Colon (tissue), 2 donors: ENCODE measurements around the gene PLCB2.

ENCODE experiments used
- FAIRE-seq: peaks from 2 replicates; lab custom pipeline; 2012; peaks lifted over from hg19 to GRCh38; lab: Jason Lieb, UNC
- donor health status: control.
- donor health status: control.

The PLCB2 gene, protein sequence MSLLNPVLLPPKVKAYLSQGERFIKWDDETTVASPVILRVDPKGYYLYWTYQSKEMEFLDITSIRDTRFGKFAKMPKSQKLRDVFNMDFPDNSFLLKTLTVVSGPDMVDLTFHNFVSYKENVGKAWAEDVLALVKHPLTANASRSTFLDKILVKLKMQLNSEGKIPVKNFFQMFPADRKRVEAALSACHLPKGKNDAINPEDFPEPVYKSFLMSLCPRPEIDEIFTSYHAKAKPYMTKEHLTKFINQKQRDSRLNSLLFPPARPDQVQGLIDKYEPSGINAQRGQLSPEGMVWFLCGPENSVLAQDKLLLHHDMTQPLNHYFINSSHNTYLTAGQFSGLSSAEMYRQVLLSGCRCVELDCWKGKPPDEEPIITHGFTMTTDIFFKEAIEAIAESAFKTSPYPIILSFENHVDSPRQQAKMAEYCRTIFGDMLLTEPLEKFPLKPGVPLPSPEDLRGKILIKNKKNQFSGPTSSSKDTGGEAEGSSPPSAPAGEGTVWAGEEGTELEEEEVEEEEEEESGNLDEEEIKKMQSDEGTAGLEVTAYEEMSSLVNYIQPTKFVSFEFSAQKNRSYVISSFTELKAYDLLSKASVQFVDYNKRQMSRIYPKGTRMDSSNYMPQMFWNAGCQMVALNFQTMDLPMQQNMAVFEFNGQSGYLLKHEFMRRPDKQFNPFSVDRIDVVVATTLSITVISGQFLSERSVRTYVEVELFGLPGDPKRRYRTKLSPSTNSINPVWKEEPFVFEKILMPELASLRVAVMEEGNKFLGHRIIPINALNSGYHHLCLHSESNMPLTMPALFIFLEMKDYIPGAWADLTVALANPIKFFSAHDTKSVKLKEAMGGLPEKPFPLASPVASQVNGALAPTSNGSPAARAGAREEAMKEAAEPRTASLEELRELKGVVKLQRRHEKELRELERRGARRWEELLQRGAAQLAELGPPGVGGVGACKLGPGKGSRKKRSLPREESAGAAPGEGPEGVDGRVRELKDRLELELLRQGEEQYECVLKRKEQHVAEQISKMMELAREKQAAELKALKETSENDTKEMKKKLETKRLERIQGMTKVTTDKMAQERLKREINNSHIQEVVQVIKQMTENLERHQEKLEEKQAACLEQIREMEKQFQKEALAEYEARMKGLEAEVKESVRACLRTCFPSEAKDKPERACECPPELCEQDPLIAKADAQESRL

DNA sequence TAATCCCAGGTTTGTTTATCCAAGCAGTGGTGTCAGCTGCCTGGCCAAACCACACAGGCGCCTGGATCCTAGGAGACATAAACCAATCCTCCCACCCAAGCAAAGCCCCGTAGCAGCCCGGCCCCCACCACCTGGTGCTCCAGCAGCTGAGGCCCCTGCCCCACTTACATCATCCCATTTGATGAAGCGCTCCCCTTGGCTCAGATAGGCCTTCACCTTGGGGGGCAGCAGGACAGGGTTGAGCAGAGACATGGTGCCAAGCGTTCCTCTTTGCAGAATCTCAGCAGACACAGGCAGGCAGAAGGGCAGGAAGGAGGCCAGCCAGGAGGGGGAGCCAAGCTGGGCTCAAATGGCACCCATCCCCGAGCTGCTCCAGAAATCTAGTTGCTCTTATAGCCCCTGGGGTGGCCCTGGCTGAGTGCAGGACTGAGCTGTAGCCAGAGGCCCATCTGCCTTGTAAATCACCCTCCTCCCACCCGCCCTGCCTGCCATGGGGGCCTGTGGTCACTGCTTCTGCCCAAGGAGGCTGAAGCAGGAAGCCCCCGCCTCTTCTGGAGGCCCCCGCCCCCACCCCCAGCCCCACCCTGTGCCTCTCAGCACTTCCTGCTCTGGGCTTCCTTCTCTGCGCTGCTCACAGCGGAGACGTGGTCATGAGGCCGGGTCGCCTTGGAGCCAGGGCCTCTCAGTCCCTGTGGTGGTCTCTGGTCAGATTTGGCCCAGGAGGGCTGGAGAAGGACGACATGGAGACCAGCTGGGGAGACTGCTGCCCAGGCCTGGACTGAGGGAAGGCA lies at the start of gene PLCB2:
Gene PLCB2 (minus strand): TSS at position 515 of the 791 bp plus-strand sequence. CDS start 263 bp downstream, at position 252.
- no peak for FAIRE-seq

DNA sequence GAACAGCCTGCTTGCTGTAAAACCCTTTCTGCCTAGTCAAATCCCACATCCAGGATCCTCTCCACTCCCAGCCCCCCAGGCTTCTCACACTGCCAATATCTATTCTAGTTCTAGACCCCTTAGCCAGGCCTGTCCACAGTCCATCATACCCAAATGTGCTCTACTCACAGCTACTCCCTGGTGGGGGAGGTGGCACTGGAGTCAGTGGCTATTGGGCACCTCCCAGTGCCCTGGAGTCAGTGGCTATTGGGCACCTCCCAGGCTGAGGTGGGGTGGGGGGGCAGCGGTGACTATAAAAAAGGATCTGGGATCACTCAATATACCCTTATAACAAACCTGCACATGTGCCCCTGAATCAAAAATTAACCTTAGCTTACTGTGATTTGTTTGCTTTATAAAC lies 49.5 kb upstream of the PLCB2 start:
- FAIRE-seq = no peak

DNA sequence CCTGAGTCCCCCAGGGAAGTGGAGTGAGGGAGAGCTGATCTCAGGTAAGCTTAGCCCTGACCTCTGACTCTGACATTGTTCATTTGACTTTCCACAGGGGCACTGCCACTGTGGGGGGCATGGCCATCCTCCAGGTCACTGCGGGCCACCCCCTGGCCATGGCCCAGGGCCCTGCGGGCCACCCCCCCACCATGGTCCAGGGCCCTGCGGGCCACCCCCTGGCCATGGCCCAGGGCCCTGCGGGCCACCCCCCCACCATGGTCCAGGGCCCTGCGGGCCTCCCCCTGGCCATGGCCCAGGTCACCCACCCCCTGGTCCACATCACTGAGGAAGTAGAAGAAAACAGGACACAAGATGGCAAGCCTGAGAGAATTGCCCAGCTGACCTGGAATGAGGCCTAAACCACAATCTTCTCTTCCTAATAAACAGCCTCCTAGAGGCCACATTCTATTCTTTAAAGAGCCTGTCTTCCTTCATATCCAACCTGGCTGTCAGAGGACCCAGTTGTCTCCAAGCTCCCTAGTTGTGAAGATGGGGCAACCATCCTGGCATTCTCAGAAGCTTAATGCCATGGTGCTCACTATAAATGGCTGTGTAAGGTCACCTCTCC lies 48.3 kb upstream of the PLCB2 start:
- no peak for FAIRE-seq

DNA sequence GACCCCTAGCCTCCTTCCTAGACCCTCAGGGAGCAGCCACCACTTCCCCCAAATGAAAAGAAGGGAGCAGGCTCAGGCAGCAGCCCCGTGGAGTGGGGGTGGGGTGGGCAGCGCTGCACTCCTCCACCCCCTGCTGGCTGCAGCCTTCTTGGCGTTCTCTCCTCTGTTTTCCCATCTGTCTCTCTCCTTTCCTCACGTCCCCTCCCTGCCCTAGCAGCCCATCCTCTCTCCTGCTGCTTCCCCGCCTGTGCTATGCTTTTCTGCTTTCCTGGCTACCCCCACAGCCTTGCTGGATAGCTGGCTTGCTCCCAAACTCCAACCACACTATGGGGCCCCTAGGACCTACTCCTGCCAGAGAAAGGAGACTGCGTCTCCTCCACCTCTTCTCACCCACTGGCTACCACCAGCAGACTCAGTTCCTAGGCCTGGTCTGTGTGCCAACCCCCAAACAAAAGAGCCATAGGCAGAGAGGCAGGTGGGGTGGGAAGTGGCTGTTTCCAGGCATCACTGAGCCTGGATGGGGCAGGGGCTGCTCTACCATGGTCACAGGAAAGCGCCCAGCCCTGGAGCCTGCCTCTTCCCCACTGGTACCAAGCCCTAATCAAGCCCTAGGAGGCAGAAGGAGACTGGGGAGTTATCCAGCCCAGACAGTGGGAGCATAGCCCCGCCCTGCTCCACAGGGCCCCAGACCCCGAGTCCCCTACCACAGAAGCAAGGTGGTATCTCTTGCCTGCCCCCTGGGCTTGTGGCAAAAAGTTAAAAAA lies 46.9 kb upstream of the PLCB2 start:
- no peak for FAIRE-seq

DNA sequence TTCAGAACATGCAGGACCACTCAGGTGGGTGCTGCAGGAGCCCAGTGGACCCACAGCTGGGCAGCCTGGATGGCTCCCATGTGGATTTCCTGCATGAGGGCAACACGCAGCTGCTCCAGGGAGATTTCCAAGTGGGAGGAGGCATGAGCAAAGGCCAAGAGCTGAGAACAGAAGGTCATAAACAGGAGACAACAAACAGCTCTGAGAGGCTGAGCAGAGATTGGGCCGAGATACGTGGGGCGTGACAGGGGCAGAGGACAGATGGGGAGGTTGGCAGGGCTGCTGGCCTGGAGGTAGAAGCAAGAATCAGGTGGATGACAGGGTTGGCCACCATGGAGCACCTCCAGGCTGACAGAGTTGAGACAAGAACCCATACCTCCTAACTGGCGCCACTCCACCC lies 46.0 kb upstream of the PLCB2 start:
- no peak for FAIRE-seq

DNA sequence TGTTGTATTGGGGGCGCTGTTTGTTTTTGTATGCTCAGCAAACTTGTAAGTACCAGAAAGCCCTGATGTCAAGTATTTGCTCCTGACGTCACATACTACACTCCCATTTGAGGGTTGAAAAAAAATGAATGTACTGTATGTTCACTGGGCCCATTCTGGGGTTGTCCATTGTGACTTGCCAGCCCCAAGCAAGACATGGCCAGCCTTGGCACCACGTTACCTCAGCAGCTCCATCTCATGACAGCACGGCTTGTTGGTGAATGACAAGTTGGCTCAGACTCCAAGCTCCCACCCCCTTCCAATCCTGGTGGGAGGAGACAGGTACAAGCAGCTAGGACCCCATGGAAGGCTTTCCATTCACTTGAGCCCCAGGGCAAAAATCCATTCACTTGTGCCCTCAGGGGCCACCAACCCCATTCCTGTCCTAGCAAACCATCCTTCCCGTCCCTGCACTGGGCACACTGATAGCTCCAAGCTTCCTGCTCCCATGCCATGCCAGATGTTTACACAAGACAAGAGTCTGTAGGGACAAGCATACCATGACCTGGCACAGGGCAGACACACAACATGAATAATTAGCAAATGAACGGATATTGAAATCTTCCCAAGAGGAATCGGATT lies 44.7 kb upstream of the PLCB2 start:
- no peak for FAIRE-seq

DNA sequence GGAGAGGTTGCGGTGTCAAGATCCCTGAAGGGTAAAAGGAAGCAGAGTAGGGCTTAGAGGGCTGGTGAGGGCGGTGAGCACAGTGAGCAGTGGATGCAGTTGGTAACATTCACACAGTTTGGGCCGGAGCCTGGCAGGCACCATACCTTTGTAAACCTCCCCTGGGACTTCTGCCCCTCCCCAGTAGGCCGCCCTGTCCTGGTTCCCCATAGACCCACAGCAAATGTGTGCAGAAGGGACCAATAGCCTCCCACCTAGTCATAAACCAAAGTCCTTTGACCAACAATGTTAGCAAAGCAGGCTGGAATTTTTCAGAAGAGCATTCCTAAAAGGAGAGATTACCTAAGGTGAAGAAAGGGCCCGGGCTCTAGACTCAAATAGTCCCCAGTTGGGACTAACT lies 41.4 kb upstream of the PLCB2 start:
- FAIRE-seq = peak; percentile 14

DNA sequence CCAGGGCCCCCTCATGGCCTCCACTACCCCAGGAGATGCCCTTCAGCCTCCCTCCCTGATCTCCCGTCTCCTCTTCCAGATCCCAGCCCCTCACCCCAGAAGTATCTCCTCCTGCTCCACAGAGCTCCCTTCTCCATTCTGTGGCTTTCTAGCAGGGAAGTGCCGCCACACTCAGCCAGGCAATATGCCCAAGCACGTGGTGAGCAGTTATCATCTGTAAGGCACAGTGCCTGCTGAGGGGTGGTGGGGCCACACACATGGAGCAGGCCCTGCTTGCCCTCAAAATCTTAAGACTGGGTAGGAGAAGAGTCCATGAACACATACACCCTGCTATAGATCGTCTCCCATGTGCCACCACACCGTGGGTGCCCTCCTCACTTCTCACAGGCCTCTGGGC lies 40.7 kb upstream of the PLCB2 start:
- no peak for FAIRE-seq

DNA sequence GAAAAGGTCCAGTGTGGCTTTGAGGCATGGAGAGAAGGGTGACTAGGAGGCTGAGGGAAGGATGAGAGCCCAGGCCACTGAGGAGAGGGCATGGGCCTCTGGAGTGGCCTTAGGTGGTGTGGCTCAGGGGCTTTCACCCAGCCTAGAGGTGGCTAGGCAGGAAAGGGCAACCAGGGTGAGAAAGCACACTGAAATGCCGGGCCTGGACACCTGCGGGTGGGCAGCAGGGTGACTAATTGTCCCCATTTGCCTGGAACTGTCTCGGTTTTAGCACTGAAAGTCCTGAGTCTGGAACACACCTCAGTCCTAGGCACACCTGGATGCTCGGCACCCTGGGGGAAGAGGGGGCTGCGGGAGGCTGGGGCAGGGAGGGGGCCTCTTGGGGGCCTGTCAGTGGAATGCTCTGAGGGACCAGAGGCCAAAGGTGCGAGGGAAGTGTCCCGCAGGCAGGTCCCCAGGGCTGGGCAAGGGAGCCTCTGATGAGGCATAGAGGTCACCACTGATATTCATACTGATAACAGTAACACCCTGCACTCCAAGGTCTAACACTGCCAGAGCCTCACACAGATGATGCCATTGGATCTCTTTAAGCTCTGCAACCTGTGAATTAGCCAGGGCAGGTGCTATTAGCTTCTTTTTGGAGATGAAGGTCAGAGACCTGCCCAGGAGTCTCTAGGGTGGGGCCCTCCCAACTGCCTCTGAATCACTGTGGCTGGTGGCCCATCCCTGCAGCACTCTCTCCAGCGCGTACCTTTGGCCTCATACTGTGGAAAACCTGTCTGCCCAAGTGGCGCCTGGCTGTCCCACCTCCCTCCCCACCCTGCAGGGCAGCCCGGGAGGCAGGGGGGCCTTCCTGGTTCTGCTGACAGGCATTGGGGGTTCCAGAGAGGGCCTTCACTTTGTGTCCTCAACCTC lies 40.1 kb upstream of the PLCB2 start:
- FAIRE-seq = no peak

DNA sequence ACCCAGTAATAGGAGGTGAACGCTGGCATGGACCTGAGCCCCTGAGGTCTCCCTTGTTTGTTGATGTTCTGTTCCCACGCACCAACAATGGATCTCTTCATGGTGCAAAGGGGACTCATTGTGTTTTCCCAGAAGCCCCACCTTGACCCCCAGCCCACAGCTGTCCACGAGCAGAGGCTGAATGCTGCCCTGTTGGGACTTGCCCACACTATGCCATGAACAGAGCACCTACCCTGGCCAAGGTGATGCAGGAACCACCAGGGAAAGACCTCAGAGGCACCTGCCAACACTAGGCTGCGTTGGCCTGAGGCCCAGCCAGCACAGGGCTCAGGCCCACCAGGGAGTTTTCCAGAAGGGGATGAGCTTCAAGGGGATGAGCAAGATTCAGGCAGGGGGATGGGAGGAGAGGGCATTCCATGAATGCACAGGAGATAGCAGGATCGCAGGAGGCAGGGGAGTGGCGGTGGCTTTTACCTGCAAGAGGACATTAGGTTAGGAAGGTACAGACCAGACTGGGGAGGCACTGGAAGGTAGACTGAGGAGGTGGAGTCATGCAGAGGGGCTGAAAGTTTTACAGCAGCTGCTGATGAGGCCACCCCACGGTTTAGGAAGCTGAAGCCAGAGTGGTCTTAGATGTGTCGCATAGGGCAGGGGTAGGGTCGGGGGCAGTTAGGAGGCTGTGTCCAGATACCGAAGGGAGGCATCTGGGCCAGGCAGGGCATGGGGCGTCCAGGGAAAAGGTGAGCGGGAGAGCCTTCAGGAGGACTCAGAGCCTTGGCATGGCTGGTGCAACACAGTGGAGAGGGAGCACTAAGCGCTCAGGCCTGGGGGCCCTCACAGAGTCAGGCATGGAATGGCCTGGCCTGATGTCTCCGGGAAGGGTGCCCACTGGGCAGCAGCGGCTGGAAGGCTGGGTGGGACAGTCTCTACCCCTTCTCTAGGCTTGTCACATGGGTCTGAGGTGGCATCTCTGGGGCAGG lies 39.1 kb upstream of the PLCB2 start:
- no peak for FAIRE-seq

DNA sequence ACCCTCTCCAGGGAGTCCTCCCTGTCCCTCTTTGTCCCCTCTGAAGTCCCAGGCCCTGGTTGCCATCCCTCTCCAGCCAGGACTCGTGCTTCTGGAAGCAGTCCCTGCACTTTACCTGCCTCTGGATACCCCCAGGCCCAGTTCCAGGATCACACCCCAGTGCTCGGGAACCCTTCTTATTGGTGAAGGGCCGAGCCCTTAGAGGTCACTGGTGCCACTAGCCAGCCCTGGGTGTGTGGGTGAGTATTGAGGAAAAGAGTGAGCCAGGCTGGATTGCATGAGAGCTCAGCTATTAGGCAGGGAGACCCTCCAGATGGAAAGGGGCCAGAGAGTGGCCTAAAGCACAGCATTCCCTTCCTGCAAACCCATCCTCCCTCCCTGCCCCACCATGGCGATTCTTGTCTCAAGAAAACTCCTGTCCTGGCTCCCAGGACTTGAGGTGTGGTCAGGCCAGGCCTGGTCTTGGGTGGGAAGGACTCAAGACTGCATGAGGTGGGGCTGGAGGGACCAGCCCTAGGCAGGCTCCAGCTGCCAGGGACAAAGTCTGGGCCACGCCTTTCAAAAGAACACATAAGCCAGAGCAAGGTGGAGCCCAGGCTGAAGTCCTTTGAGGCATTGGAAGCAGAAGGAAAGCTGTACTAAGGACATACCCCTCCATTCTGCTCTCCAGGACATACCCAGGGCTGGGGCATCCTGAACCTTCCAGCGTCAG lies 38.3 kb upstream of the PLCB2 start:
- FAIRE-seq = no peak

DNA sequence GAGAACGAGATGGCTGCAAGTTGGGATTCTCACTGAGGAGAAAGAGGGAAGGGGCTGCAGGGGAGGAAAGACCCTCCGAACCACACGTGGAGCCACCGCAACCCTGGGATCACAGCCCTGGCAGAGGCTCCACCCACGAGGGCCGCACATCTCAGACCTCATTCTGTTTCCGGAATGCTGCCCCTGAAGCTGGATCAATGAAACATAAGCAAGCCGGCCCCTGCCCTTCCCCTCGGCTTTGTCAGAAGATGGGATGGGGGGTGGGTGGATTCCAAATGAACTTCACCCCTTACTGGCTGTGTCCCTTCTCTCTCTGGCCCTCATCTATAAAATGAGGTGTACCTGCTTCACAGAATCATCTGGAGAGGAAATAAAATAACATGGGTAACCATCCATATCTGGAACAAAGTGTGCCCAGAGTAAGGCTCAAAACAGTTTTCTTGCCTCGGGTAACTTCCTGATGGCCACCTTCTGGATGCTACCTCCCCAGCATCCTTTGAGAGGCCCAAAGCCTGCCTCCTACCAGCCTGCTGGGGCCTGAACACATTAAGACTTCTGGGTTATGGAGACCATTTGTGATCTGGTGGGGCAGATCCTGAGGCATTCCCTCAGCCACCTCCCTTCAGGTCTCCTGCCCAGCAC lies 37.6 kb upstream of the PLCB2 start:
- no peak for FAIRE-seq

DNA sequence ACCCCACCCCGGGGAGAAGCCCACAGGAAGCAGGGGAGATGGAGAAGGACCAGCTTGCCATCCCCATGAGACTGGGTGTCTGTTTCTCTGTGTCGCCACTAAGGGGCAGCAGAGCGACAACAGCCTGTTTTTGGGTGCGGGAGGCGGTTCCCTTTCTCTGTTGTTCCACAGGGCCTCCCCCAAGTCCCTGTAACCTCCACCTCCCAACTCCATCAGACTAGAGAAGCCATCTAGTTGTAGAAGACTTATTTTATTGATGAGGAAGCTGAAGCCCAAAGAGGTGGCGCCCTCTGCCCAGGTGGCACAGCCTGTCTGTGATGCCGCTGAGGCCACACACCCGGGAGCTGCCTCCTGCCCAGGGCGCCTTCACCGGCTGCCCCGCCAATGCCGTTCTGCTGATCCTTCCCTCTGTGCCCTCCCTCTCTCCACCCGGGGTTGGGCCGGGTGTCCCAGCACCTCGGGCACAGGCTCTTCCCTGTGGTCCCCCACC lies 36.9 kb upstream of the PLCB2 start:
- FAIRE-seq = no peak

DNA sequence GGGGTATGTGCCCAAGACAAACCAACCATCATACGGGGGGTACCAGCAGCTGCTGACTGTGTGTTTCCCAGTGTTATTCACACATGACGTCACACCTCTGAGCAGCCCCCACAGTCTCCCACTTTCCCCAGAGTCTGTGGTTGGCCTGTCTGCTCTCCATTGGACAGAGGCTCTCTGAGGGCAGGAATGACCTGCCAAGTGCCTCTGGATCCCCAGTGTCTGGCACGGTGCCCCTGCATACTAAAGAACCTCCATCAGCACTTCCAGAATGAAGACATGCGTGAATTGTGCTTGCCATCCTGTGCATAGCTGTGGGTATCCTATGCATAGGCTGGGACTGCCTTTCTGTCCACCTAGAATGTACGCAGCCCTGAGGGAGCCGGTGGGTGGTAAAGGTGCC lies 36.5 kb upstream of the PLCB2 start:
- FAIRE-seq = no peak

DNA sequence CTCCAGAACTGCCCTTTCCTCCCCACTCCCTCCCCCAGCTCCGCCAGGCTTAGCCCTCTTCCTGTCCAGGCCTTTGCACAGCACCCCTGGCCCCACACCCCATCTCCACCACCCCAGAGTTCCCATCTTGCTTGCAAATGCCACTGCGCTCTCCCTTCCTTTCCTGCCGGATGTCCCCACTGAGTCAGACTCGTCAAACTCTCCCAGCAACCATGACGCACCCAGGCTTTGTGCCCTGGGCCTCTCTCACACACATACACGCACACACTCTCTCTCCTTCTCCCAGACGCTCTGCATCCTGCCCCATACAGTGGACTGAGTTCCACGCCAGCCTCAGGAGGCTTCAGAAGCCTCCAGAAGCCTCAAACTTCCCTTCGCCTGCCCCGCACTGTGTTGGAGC lies 35.8 kb upstream of the PLCB2 start:
- no peak for FAIRE-seq
